DOHH2 (cell line): ENCODE data around the gene LCOR.

Experiments
- H3F3A ChIP-seq: fragments of 200-600 bp; sonication (generic), shearing (Covaris generic); 2 replicates; pipeline ENCODE4 v1.6.0; 2016; ENCODE audit warnings: antibody characterized with exemption, mild to moderate bottlenecking; ENCODE audit not compliant: control insufficient read depth, insufficient read depth
- H3K27ac ChIP-seq: fragments of 200-600 bp; sonication (generic); 2 replicates; pipeline ENCODE4 v1.5.1; 2014; ENCODE audit warnings: low read depth, mild to moderate bottlenecking, low read length, moderate library complexity
- H3K27me3 ChIP-seq: fragments of 200-600 bp; sonication (generic); 2 replicates; pipeline ENCODE4 v1.6.1; 2014; ENCODE audit warnings: mild to moderate bottlenecking, low read length, mixed read lengths; ENCODE audit not compliant: control insufficient read depth
- H3K36me3 ChIP-seq: fragments of 200-600 bp; sonication (generic); 2 replicates; pipeline ENCODE4 v1.6.1; 2014; ENCODE audit warnings: mild to moderate bottlenecking, low read length, moderate library complexity, mixed read lengths; ENCODE audit not compliant: control insufficient read depth
- H3K4me1 ChIP-seq: fragments of 200-600 bp; sonication (generic); 2 replicates; pipeline ENCODE4 v1.6.1; 2014; ENCODE audit warnings: mild to moderate bottlenecking, low read length, mixed read lengths; ENCODE audit not compliant: control insufficient read depth
- H3K4me2 ChIP-seq: fragments of 200-600 bp; sonication (generic); 2 replicates; pipeline ENCODE4 v1.6.0; 2014; ENCODE audit warnings: mild to moderate bottlenecking, low read length, moderate library complexity
- H3K4me3 ChIP-seq: fragments of 200-600 bp; sonication (generic); 2 replicates; pipeline ENCODE4 v1.5.1; 2014; ENCODE audit warnings: mild to moderate bottlenecking, low read length, mixed read lengths
- H3K79me2 ChIP-seq: fragments of 200-600 bp; sonication (generic); 2 replicates; pipeline ENCODE4 v1.6.1; 2014; ENCODE audit warnings: mild to moderate bottlenecking, low read length, mixed read lengths; ENCODE audit not compliant: control insufficient read depth
- H3K9me2 ChIP-seq: fragments of 200-600 bp; sonication (generic); replicated peaks from 2 replicates; pipeline ENCODE4 v1.6.1; 2014; ENCODE audit warnings: mild to moderate bottlenecking, low read length, mixed read lengths; ENCODE audit not compliant: control insufficient read depth
- H3K9me3 ChIP-seq: fragments of 200-600 bp; sonication (generic); 2 replicates; pipeline ENCODE4 v1.6.1; 2014; ENCODE audit warnings: antibody characterized with exemption, low read length, mixed read lengths; ENCODE audit not compliant: control insufficient read depth, insufficient read depth
- H4K20me1 ChIP-seq: fragments of 200-600 bp; sonication (generic); 2 replicates; pipeline ENCODE4 v1.6.0; 2014; ENCODE audit warnings: low read depth, mild to moderate bottlenecking, antibody characterized with exemption, low read length, moderate library complexity; ENCODE audit not compliant: control insufficient read depth, insufficient read depth
- EZH2phosphoT487 ChIP-seq: fragments of 200-600 bp; sonication (generic); IDR thresholded peaks from 2 replicates; pipeline ENCODE4 v1.6.1; 2017; ENCODE audit warnings: borderline replicate concordance, mild to moderate bottlenecking, antibody characterized with exemption, low read length, moderate library complexity, mixed read lengths
- TF ChIP-seq, protein P1 (sequence below): fragments of 200-600 bp; sonication (generic); IDR thresholded peaks from one replicate; pipeline ENCODE4 v1.5.1; 2014; ENCODE audit warnings: antibody characterized with exemption, mild to moderate bottlenecking, low read depth, low read length; ENCODE audit not compliant: poor library complexity, severe bottlenecking

The LCOR gene

DNA sequence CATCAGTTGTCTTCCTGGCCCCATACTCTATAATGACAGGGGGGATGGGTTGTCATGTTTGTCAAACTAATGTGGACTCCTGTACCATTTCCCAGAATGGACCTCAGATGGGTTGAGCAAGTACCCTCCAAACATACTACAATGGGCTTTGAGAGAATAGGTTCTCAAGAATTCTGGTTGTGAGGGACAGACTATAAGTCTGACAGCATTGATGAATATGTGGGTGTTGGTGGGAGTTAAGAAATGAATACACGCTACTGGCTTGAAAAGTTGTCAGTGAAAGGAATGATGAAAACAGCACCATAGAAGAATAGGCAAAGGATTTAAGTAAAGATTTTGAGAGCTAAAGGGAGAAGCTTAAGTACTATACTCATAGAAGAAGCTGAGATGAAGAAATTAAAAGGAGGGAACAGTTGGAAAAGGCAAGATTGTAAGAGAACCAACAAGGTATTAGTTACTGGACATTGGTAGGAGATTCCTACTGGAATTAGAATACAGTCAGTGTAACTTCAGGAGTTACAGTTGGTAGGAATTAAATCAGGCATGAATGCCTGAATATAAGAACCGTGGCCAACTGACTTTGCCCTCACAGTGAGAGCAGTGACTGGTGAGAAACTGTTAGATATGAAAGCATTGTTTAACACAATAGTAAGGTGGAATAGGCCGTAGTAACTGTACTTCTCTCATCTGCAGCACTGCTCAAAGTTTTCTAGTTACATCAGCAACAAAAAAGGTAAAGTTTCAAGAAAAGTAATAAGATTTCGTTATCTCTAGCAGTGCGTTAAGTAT, 86.3 kb downstream of the LCOR start:
- no peak overlapping the region for H3K4me3 ChIP-seq
- H3K36me3 ChIP-seq: peaks cover 29% of the 10 kb centered on the region
- no peaks in the 10 kb centered on the region for H3K9me3 ChIP-seq
- H3K27ac ChIP-seq: no peak overlapping the region
- no peaks in the 10 kb centered on the region for H4K20me1 ChIP-seq
- no peaks in the 10 kb centered on the region for H3K27me3 ChIP-seq
- peaks cover 8% of the 10 kb centered on the region; the same call in 1 of the 2 replicates for H3F3A ChIP-seq
- H3K4me2 ChIP-seq: no peak overlapping the region
- TF ChIP-seq, protein P1, sequence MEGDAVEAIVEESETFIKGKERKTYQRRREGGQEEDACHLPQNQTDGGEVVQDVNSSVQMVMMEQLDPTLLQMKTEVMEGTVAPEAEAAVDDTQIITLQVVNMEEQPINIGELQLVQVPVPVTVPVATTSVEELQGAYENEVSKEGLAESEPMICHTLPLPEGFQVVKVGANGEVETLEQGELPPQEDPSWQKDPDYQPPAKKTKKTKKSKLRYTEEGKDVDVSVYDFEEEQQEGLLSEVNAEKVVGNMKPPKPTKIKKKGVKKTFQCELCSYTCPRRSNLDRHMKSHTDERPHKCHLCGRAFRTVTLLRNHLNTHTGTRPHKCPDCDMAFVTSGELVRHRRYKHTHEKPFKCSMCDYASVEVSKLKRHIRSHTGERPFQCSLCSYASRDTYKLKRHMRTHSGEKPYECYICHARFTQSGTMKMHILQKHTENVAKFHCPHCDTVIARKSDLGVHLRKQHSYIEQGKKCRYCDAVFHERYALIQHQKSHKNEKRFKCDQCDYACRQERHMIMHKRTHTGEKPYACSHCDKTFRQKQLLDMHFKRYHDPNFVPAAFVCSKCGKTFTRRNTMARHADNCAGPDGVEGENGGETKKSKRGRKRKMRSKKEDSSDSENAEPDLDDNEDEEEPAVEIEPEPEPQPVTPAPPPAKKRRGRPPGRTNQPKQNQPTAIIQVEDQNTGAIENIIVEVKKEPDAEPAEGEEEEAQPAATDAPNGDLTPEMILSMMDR: no peak
- no peak for TF ChIP-seq EZH2phosphoT487
- peaks cover 46% of the 10 kb centered on the region for H3K79me2 ChIP-seq
- no peaks in the 10 kb centered on the region for H3K9me2 ChIP-seq
- peaks cover 30% of the 10 kb centered on the region for H3K4me1 ChIP-seq

DNA sequence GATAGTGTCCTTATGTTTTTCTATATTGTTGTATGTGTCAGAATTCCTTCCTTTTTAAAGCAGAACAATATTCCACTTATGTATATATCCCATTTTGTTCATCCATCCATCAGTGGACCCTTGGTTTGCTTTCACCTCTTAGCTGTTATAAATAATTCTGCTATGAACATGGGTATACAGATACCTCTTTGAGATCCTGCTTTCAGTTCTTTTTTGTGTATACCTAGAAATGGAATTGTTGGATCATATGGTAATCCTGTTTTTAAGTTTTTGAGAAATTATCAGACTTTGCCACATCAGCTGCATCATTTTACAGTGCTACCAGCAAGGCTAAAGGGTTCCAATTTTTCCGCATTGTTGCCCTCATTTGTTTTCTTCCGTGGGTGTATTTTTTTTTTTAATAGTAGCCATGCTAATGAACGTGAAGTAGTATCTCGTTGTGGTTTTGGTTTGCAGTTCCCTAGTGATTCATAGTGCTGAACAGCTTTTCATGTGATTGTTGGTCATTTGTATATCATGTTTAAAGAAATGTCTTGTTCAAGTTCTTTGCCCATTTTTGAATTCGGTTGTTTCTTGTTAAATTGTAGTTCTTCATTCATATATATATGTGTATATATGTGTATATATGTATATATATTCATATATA, 87.8 kb downstream of the LCOR start:
- peaks cover 8% of the 10 kb centered on the region; the same call in 1 of the 2 replicates for H3F3A ChIP-seq
- H3K4me2 ChIP-seq: no peak overlapping the region
- no peaks in the 10 kb centered on the region for H3K27me3 ChIP-seq
- no peaks in the 10 kb centered on the region for H3K9me3 ChIP-seq
- no peak for TF ChIP-seq EZH2phosphoT487
- TF ChIP-seq, protein P1: no peak
- no peaks in the 10 kb centered on the region for H3K9me2 ChIP-seq
- H3K4me3 ChIP-seq: no peak overlapping the region
- no peaks in the 10 kb centered on the region for H4K20me1 ChIP-seq
- peaks cover 53% of the 10 kb centered on the region for H3K79me2 ChIP-seq
- H3K4me1 ChIP-seq: peaks cover 30% of the 10 kb centered on the region
- H3K27ac ChIP-seq: no peak overlapping the region
- peaks cover 30% of the 10 kb centered on the region for H3K36me3 ChIP-seq

DNA sequence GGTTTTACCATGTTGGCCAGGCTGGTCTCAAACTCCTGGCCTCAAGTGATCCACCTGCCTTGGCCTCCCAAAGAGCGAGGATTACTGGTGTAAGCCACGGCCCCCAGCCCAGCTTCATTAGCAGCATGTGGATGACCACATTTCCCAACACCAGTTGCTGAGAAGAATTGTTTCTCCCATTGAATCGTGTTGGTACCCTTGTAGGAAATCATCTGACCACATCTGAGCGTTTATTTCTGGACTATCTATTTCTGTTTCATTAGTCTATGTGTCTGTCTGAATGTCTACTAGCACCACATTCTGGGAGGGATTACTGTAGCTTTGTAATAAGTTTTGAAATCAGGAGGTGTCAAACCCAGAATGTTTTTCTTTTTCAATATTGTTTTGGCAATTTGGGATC, 89.6 kb downstream of the LCOR start:
- Histone ChIP-seq H3K4me1 (peaks cover 30% of the 10 kb centered on the region), H3F3A (peaks cover 8% of the 10 kb centered on the region; the same call in 1 of the 2 replicates), H3K27ac (no peak overlapping the region), H3K4me2 (no peak overlapping the region), H3K27me3 (no peaks in the 10 kb centered on the region), H3K4me3 (no peak overlapping the region), H4K20me1 (no peaks in the 10 kb centered on the region), H3K9me2 (no peaks in the 10 kb centered on the region), H3K9me3 (no peaks in the 10 kb centered on the region), H3K36me3 (peaks cover 26% of the 10 kb centered on the region), H3K79me2 (peaks cover 61% of the 10 kb centered on the region)
- no peak for TF ChIP-seq EZH2phosphoT487
- TF ChIP-seq, protein P1: no peak
